ENCODE measurements around the gene CPA5.
"Not testable (repeated sequence)": the region's sequence is repeated elsewhere in the genome, so short reads cannot be mapped to it uniquely, and the experiment has no call there.

Gene CPA5

GRCh38 chr7:130344271-130344866 is at the start of gene CPA5:
Gene CPA5 (plus strand): TSS chr7:130344816. CDS start chr7:130346486, 1,670 bp downstream.
- no peak for DNase-seq (ENCODE audit: low read depth in 2 of 2)

- no peak for DNase-seq (ENCODE audit: low read depth in 2 of 2)
Observed at GRCh38 chr7:130296221-130296951, 48.2 kb upstream of the CPA5 start.

- no peak for DNase-seq (ENCODE audit: low read depth in 2 of 2)
Observed at GRCh38 chr7:130297628-130298543, 46.7 kb upstream of the CPA5 start.

GRCh38 chr7:130298544-130299326 is 45.9 kb upstream of the CPA5 start:
- DNase-seq (ENCODE audit: low read depth in 2 of 2), result no peak

- DNase-seq (ENCODE audit: low read depth in 2 of 2), result no peak
Observed at GRCh38 chr7:130299866-130300265, 44.8 kb upstream of the CPA5 start.

GRCh38 chr7:130301501-130302020 is 43.1 kb upstream of the CPA5 start:
- no peak for DNase-seq (ENCODE audit: low read depth in 2 of 2)

GRCh38 chr7:130302649-130303048 is 42.0 kb upstream of the CPA5 start:
- no peak for DNase-seq (ENCODE audit: low read depth in 2 of 2)

- no peak for DNase-seq (ENCODE audit: low read depth in 2 of 2)
Observed at GRCh38 chr7:130303127-130303526, 41.5 kb upstream of the CPA5 start.

GRCh38 chr7:130303551-130303950 is 41.1 kb upstream of the CPA5 start:
- DNase-seq (ENCODE audit: low read depth in 2 of 2), result no peak

GRCh38 chr7:130303982-130304381 is 40.6 kb upstream of the CPA5 start:
- no peak for DNase-seq (ENCODE audit: low read depth in 2 of 2)

- no peak for DNase-seq (ENCODE audit: low read depth in 2 of 2)
Observed at GRCh38 chr7:130304878-130305277, 39.7 kb upstream of the CPA5 start.

GRCh38 chr7:130305433-130306042 is 39.1 kb upstream of the CPA5 start:
- no peak for DNase-seq (ENCODE audit: low read depth in 2 of 2)

- no peak for DNase-seq (ENCODE audit: low read depth in 2 of 2)
Observed at GRCh38 chr7:130309986-130310385, 34.6 kb upstream of the CPA5 start.

- no peak for DNase-seq (ENCODE audit: low read depth in 2 of 2)
Observed at GRCh38 chr7:130314305-130314704, 30.3 kb upstream of the CPA5 start.

GRCh38 chr7:130319541-130319940 is 25.1 kb upstream of the CPA5 start:
- DNase-seq (ENCODE audit: low read depth in 2 of 2), result no peak

- not testable (repeated sequence) for DNase-seq (ENCODE audit: low read depth in 2 of 2)
Observed at GRCh38 chr7:130321542-130322229, 22.9 kb upstream of the CPA5 start.

- no peak for DNase-seq (ENCODE audit: low read depth in 2 of 2)
Observed at GRCh38 chr7:130322615-130323014, 22.0 kb upstream of the CPA5 start.

- DNase-seq (ENCODE audit: low read depth in 2 of 2), result no peak
Observed at GRCh38 chr7:130324306-130324943, 20.2 kb upstream of the CPA5 start.

- DNase-seq (ENCODE audit: low read depth in 2 of 2), result no peak
Observed at GRCh38 chr7:130329681-130330080, 14.9 kb upstream of the CPA5 start.

Data from stimulated activated CD4-positive, alpha-beta T cell treated with anti-CD3 and anti-CD28 coated beads, Interleukin-1b, Interleukin-23, amount 100 ng/mL, for 4 hours (primary cell).